HepG2 (cell line): Measurements from ENCODE around the gene GATAD2B. TPM values are rescaled to one million over a fixed set of nuclear protein-coding genes. Genes with fewer than 3 reads are reported as not detected.

Source experiments
- ATAC-seq: fragments of 200-7000 bp; cut with Tn5 transposase; 3 replicates; pipeline ENCODE4 v1.9.1; 2020; ENCODE audit warnings: mild to moderate bottlenecking, moderate library complexity
- BruUV-seq: library from RNA; stranded (reverse); fragments of 400-500 nt; replicated peaks from 2 replicates; lab custom pipeline; 2021; lab: Mats Ljungman, UMichigan
- CTCF ChIA-PET: fragments of 300-600 bp; formaldehyde crosslinking; extraction: SDS; loops from one replicate; lab custom pipeline; 2021; ENCODE audit warnings: low total read pairs, inconsistent platforms, low intra/inter-chr PET ratio; lab: Yijun Ruan, JAX
- POLR2A ChIA-PET: fragments of 350-600 bp; sonication (Branson Sonifier 250); formaldehyde crosslinking; loops from one replicate; lab custom pipeline; 2020; ENCODE audit warnings: antibody characterized with exemption, inconsistent platforms; lab: Yijun Ruan, JAX
- DNase-seq: peaks from one replicate; pipeline ENCODE4 v3.0.0-alpha.2; 2015; ENCODE audit warnings: low spot score
- FAIRE-seq: peaks from 3 replicates; lab custom pipeline; 2011; peaks lifted over from hg19 to GRCh38; lab: Jason Lieb, UNC
- H2AFZ ChIP-seq: one replicate; pipeline ENCODE4 v1.6.1; 2011; ENCODE audit warnings: low read length, inconsistent platforms
- H3K27ac ChIP-seq: fragments of 300-600 bp; 3 replicates; pipeline ENCODE4 v1.8.0; 2011; ENCODE audit warnings: mixed run types, mild to moderate bottlenecking, mixed read lengths, low read length, inconsistent platforms; ENCODE audit not compliant: insufficient read depth; ENCODE audit errors: extremely low read length
- H3K27me3 ChIP-seq, 2 experiments: fragments of 200-600 bp in 1 of 2; 2 replicates in 1 of 2; 3 replicates in 1 of 2; pipeline versions ENCODE4 v1.6.0 to v1.8.0; 2011; ENCODE audit warnings: low read length in 2 of 2, mild to moderate bottlenecking in 2 of 2, moderate library complexity in 2 of 2, inconsistent platforms in 1 of 2; ENCODE audit not compliant: insufficient read depth in 2 of 2, control insufficient read depth in 1 of 2
- H3K36me3 ChIP-seq, 2 experiments: fragments of 200-600 bp in 1 of 2; replicated peaks in 1 of 2; 2 replicates in 1 of 2; 3 replicates in 1 of 2; pipeline versions ENCODE4 v1.5.1 to v1.8.0; 2011; ENCODE audit warnings: low read length in 2 of 2, inconsistent platforms in 1 of 2; ENCODE audit not compliant: insufficient read depth in 2 of 2, control insufficient read depth in 1 of 2
- H3K4me1 ChIP-seq: 2 replicates; pipeline ENCODE4 v1.5.1; 2012; ENCODE audit warnings: low read length, inconsistent platforms; ENCODE audit not compliant: insufficient read depth
- H3K4me2 ChIP-seq: 2 replicates; pipeline ENCODE4 v1.6.0; 2011; ENCODE audit warnings: low read depth, low read length, inconsistent platforms
- H3K4me3 ChIP-seq, 3 experiments: fragments of 200-600 bp in 1 of 3; sonication (generic), shearing (Covaris generic) in 1 of 3; replicated peaks in 1 of 3; 2 replicates each; pipeline ENCODE4 v1.5.1; 2011 to 2016; ENCODE audit warnings: low read length in 3 of 3, inconsistent platforms in 2 of 3, low read depth in 2 of 3, mild to moderate bottlenecking in 2 of 3, control low read depth in 1 of 3, mixed read lengths in 1 of 3; ENCODE audit not compliant: insufficient read depth in 1 of 3
- H3K79me2 ChIP-seq: one replicate; pipeline ENCODE4 v1.6.1; 2011; ENCODE audit warnings: low read length, inconsistent platforms; ENCODE audit not compliant: insufficient read depth
- H3K9ac ChIP-seq: 2 replicates; pipeline ENCODE4 v1.6.0; 2011; ENCODE audit warnings: mild to moderate bottlenecking, low read depth, low read length, inconsistent platforms; ENCODE audit not compliant: insufficient read depth
- H3K9me3 ChIP-seq: 2 replicates; pipeline ENCODE4 v1.5.1; 2012; ENCODE audit warnings: mild to moderate bottlenecking, low read length
- H4K20me1 ChIP-seq: 2 replicates; pipeline ENCODE4 v1.6.0; 2011; ENCODE audit warnings: inconsistent platforms, mild to moderate bottlenecking, low read length, moderate library complexity; ENCODE audit not compliant: insufficient read depth
- ATF1 ChIP-seq: IDR thresholded peaks from 2 replicates; pipeline ENCODE4 v1.6.1; 2016; ENCODE audit warnings: mild to moderate bottlenecking, control low read depth
- BRF2 ChIP-seq: sonication (generic); formaldehyde crosslinking; IDR thresholded peaks from 2 replicates; pipeline ENCODE4 v1.8.1; 2022; ENCODE audit warnings: mild to moderate bottlenecking, missing genetic modification reagents
- CAMTA2 ChIP-seq: sonication (generic); formaldehyde crosslinking; IDR thresholded peaks from 2 replicates; pipeline ENCODE4 v1.4.0; 2020; ENCODE audit warnings: mild to moderate bottlenecking, missing genetic modification reagents, borderline replicate concordance
- KDM1A ChIP-seq: IDR thresholded peaks from 2 replicates; pipeline ENCODE4 v1.6.1; 2016; ENCODE audit warnings: missing compliant biosample characterization
- KLF15 ChIP-seq: sonication (generic); formaldehyde crosslinking; IDR thresholded peaks from 2 replicates; pipeline ENCODE4 v1.8.1; 2023; ENCODE audit warnings: borderline replicate concordance, mild to moderate bottlenecking, inconsistent platforms, missing genetic modification reagents, mixed read lengths
- MAZ ChIP-seq, 2 experiments: sonication (generic) in 1 of 2; formaldehyde crosslinking in 1 of 2; IDR thresholded peaks; 2 replicates each; pipeline versions ENCODE4 v1.5.0 to v1.6.1; 2012 to 2020; ENCODE audit warnings: low read depth in 2 of 2, mild to moderate bottlenecking in 2 of 2, borderline replicate concordance in 1 of 2, improper control_type of control experiment in 1 of 2, low read length in 1 of 2, missing genetic modification reagents in 1 of 2, moderate library complexity in 1 of 2
- MEF2D ChIP-seq: sonication (generic); formaldehyde crosslinking; IDR thresholded peaks from 2 replicates; pipeline ENCODE4 v1.5.1; 2020; ENCODE audit warnings: mild to moderate bottlenecking, missing genetic modification reagents
- NR2F6 ChIP-seq, 2 experiments: IDR thresholded peaks; 2 replicates each; pipeline ENCODE4 v1.6.1; 2016; ENCODE audit warnings: antibody characterized with exemption in 1 of 2, mild to moderate bottlenecking in 1 of 2
- RXRA ChIP-seq: sonication (generic); formaldehyde crosslinking; IDR thresholded peaks from 2 replicates; pipeline ENCODE4 v1.5.1; 2020; ENCODE audit warnings: missing genetic modification reagents
- ZNF224 ChIP-seq: sonication (generic); formaldehyde crosslinking; IDR thresholded peaks from 2 replicates; pipeline ENCODE4 v1.5.0; 2020; ENCODE audit warnings: mild to moderate bottlenecking, missing genetic modification reagents
- ZNF720 ChIP-seq: sonication (generic); formaldehyde crosslinking; IDR thresholded peaks from 2 replicates; pipeline ENCODE4 v1.4.0; 2020; ENCODE audit warnings: missing genetic modification reagents
- WGBS: methylation state at CpG from one replicate; pipeline ENCODE4 v1.1.6; 2017; ENCODE audit warnings: low lambda C conversion rate; 5-methylcytosine and 5-hydroxymethylcytosine counted together
- in situ Hi-C: cut with HindIII; loops from 2 replicates; pipeline ENCODE4 v1.10.0; 2017; ENCODE audit warnings: low pct_unique_long_range_greater_than_20kb; ENCODE audit not compliant: extremely low pct_ligation_motif_present
- intact Hi-C: fragments of 100-400 bp; cut with micrococcal nuclease; formaldehyde crosslinking; loops from one replicate; pipeline ENCODE4 v1.10.0; 2022; ENCODE audit not compliant: unreplicated experiment
- polyA plus RNA-seq, 8 experiments: library from polyadenylated mRNA; depleted of rRNA in 3 of 8; stranded (reverse) in 7 of 8; unstranded in 1 of 8; fragments of >200 nt; fragmentation: Illumina TruSeq in 4 of 8; extraction: Trizol in 4 of 8; gene quantifications; 2 replicates each; pipeline versions ENCODE4 v1.2.1 to v1.2.3, GENCODE V29; 2011 to 2016; ENCODE audit warnings: low read depth in 4 of 8, missing spikeins in 1 of 8, mixed read lengths in 1 of 8; ENCODE audit not compliant: insufficient read depth in 1 of 8
- total RNA-seq, 5 experiments: library from RNA; depleted of rRNA; stranded (reverse); fragments of >200 nt; fragmentation: Illumina TruSeq; extraction: Trizol; gene quantifications; 2 replicates each; pipeline ENCODE4 v1.2.3, GENCODE V29; 2016; ENCODE audit warnings: low read depth in 1 of 5
- TF ChIP-seq, protein P1 (sequence below): sonication (generic); formaldehyde crosslinking; IDR thresholded peaks from 2 replicates; pipeline ENCODE4 v1.8.1; 2023; ENCODE audit warnings: missing genetic modification reagents, inconsistent platforms, borderline replicate concordance

The GATAD2B gene
- total and polyA plus RNA-seq, 2 of the 13 experiments (the other 11 are each of a cell fraction or from before 2014, with no cell fraction given), result 3.2 to 5.2 TPM

- BruUV-seq, result no TSS peak
- peak overlapping the region; percentile 64 for H3K4me2 ChIP-seq
- peaks cover 47% of the 10 kb centered on the region for H3K4me1 ChIP-seq
- peak overlapping the region; percentile 82 for H3K27ac ChIP-seq
- peak overlapping the region in 2 of 3 experiments; percentile 13 to 27; a peak in 2 of 6 replicates for H3K4me3 ChIP-seq
- no peaks in the 10 kb centered on the region for H4K20me1 ChIP-seq
- no peaks in the 10 kb centered on the region for H3K27me3 ChIP-seq
- in situ Hi-C loops (no loop called here), intact Hi-C loops (loop anchor here (2.0 kb wide), 1 partner anchor 92 kb away; no protein-coding TSS in a partner anchor)
- FAIRE-seq (no peak), DNase-seq (no peak), ATAC-seq (no peak)
- 74% methylated on average over 3 of the region's 3 CpGs for WGBS
- H3K79me2 ChIP-seq, result no peaks in the 10 kb centered on the region
- no peaks in the 10 kb centered on the region for H3K9me3 ChIP-seq
- CTCF ChIA-PET, result no interaction called here
- peak overlapping the region; percentile 46 for H3K9ac ChIP-seq
- POLR2A ChIA-PET, result interaction anchor here (0.9 to 3.8 kb wide), 20 partner anchors 9 to 262 kb away, joined by 3 to 27 read pairs (median 4); partner anchors contain the start of genes CHTOP, CREB3L4, INTS3 and JTB
- peaks cover 8 to 38% of the 10 kb centered on the region in 2 experiments for H3K36me3 ChIP-seq
- TF ChIP-seq ZNF224 (CRISPR knock-in tag) (no peak), CAMTA2 (no peak), KDM1A (CRISPR knock-in tag) (no peak), ATF1 (no peak), RXRA (CRISPR knock-in tag) (no peak), MEF2D (no peak), MAZ (IDR thresholded peaks at IDR 0.05; ENCODE audit: borderline replicate concordance, low read depth, low read length) (no peak), MAZ (CRISPR knock-in tag; IDR thresholded peaks at IDR 0.05; ENCODE audit: low read depth) (no peak), ZNF720 (no peak), KLF15 (no peak), NR2F6 (IDR thresholded peaks at IDR 0.05) (no peak), NR2F6 (CRISPR knock-in tag; IDR thresholded peaks at IDR 0.05) (no peak), BRF2 (CRISPR knock-in tag) (no peak)
- TF ChIP-seq, protein P1, sequence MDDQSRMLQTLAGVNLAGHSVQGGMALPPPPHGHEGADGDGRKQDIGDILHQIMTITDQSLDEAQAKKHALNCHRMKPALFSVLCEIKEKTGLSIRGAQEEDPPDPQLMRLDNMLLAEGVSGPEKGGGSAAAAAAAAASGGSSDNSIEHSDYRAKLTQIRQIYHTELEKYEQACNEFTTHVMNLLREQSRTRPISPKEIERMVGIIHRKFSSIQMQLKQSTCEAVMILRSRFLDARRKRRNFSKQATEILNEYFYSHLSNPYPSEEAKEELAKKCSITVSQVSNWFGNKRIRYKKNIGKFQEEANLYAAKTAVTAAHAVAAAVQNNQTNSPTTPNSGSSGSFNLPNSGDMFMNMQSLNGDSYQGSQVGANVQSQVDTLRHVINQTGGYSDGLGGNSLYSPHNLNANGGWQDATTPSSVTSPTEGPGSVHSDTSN (CRISPR knock-in tag), result no peak
- no peak overlapping the region for H2AFZ ChIP-seq
Measured at GRCh38 chr1:153769221-153769620, 153.6 kb downstream of the GATAD2B start.
